ENCODE measurements around the gene IL17RC.
"Not testable (repeated sequence)": the region's sequence is repeated elsewhere in the genome, so short reads cannot be mapped to it uniquely, and the experiment has no call there.

The IL17RC gene, protein sequence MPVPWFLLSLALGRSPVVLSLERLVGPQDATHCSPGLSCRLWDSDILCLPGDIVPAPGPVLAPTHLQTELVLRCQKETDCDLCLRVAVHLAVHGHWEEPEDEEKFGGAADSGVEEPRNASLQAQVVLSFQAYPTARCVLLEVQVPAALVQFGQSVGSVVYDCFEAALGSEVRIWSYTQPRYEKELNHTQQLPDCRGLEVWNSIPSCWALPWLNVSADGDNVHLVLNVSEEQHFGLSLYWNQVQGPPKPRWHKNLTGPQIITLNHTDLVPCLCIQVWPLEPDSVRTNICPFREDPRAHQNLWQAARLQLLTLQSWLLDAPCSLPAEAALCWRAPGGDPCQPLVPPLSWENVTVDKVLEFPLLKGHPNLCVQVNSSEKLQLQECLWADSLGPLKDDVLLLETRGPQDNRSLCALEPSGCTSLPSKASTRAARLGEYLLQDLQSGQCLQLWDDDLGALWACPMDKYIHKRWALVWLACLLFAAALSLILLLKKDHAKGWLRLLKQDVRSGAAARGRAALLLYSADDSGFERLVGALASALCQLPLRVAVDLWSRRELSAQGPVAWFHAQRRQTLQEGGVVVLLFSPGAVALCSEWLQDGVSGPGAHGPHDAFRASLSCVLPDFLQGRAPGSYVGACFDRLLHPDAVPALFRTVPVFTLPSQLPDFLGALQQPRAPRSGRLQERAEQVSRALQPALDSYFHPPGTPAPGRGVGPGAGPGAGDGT

DNA sequence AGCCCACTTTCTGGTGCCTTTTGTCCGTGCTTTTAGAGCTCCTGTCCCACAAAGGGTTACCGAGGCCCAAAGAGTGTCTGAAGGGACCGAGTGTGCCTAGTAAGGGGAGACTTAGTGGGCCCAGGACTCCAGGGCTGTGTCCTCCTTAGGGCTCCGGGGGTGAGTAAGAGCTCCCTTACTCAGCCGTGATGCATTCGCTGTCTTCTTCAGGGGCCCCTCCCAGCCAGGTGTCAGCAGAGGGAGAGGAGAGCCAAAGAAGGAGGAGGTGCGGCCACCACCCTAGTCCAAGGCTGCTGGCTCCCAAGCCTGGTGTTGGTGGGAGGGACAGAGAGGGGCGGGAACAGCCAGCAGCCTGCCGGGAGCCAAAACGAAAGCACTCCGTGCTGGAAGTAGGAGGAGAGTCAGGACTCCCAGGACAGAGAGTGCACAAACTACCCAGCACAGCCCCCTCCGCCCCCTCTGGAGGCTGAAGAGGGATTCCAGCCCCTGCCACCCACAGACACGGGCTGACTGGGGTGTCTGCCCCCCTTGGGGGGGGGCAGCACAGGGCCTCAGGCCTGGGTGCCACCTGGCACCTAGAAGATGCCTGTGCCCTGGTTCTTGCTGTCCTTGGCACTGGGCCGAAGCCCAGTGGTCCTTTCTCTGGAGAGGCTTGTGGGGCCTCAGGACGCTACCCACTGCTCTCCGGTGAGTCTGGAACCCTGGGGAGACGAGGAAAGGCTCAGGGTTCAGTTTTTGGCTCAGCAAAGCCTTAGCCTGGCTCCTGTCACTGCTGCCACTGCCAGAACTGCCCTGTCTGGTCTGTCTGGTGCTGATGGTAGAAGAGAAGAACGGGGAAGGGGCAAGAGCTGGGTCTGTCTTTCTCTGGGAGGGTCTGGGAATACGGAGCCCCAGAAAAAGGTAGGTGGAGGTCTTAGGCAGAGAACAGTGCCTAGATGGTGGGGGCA lies at the start of gene IL17RC:
IL17RC (plus strand) TSS at position 365 of the 947 bp plus-strand sequence; CDS start at position 583, 218 bp downstream.
- DNase-seq: no peak

GRCh38 chr3:9867106-9867505 lies 49.8 kb upstream of the IL17RC start:
- no peak for DNase-seq

DNA sequence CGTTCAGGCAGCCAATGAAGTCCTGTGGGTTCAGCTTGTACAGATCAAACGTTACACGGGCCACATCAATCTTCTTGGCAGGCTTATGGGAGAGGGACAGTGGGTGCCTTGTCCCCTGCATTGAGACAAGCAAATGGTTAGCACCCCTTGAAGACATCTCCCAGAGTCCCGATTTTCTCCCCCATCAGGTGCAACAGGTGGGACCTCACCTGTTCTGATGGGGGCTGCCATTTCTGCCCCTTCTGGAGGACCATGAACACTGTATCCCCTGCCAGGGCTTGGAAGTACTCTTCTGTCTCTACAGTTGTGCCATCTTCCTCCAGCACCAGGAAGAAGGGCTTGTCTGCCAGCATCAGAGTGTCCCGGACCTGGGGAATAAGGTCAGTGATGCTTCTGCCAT lies 46.9 kb upstream of the IL17RC start:
- DNase-seq: no peak

DNA sequence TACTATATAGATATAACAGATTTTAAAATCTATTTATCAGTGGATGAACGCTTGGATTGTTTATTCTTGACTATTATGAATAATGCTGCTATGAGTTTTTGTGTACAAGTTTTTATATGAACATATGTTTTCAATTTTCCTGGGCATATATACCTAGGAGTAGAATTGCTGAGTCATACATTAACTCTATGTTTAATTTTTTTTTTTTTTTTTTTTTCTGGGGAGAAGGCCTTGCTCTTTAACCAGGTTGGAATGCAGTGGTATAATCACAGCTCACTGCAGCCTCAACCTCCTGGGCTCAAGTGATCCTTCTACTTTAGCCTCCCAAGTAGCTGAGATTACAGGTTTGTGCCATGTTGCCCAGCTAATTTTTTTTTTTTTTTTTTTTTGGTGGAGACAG lies 45.9 kb upstream of the IL17RC start:
- no peak for DNase-seq

DNA sequence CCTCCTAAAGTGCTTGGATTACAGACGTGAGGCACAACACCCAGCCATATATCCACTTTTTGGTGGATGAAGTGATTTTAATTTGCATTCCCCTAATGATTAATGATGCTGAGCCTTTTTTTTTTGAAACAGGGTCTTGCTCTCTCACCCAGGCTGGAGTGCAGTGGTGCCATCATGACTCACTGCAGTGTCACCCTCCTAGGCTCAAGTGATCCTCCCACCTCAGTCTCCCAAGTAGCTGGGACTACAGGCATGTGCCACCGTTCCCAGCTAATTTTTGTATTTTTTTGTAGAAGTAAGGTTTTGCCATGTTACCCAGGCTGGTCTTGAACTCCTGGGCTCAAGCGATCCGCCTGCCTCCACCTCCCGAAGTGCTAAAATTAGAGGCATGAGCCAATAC lies 44.8 kb upstream of the IL17RC start:
- not testable (repeated sequence) for DNase-seq

GRCh38 chr3:9875448-9875847 lies 41.5 kb upstream of the IL17RC start:
- no peak for DNase-seq

DNA sequence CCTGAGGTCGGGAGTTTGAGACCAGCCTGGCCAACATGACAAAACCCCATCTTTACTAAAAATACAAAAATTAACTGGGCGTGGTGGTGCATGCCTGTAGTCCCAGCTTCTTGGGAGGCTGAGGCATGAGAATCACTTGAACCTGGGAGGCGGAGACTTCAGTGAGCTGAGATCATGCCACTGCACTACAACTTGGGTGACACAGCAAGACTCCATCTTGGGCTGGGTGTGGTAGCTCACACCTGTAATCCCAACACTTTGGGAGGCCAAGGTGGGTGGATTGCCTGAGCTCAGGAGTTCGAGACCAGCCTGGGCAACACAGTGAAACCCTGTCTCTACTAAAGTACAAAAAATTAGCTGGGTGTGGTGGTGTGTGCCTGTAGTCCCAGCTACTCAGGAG lies 40.6 kb upstream of the IL17RC start:
- DNase-seq: not testable (repeated sequence)

- DNase-seq: no peak
Measured at GRCh38 chr3:9876991-9877390, 39.9 kb upstream of the IL17RC start.

GRCh38 chr3:9878700-9879099 lies 38.2 kb upstream of the IL17RC start:
- DNase-seq: no peak

GRCh38 chr3:9879830-9880549 lies 36.9 kb upstream of the IL17RC start, which contains the start of gene CIDEC:
CIDEC (minus strand) TSS chr3:9880253; CDS start chr3:9878486, 1,767 bp downstream.
- DNase-seq: no peak

GRCh38 chr3:9881441-9881840 lies 35.5 kb upstream of the IL17RC start:
- no peak for DNase-seq

GRCh38 chr3:9883706-9884554 lies 33.0 kb upstream of the IL17RC start:
- no peak for DNase-seq

DNA sequence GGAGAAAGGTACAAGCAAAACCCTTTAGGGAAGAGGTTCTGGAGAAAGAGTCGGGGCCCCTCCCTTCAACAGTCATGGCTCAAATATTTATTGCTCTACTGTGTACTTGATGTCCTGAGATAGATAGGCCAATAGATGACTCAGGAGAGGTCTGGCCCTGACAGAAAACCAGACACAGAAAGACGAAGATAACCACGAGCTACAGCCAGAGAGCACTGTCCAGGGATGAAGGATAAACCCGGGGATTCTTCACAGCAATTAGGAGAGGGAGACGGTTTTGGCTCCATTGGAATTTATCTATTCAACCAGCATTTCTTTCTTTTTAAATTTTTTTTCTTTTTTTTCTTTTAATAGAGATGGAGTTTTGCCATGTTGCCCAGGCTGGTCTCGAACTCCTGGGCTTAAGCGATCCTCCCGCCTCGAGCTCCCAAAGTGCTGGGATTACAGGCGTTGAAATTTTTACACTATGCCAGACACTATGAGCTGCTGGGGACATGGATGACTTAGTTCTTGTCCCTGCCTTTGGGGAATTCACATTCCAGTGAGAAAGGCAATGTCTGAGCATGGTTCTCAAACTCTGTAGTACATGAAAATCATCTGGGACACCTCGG lies 32.2 kb upstream of the IL17RC start:
- no peak for DNase-seq

GRCh38 chr3:9886328-9886727 lies 30.6 kb upstream of the IL17RC start:
- no peak for DNase-seq

- no peak for DNase-seq
Measured at GRCh38 chr3:9887480-9887879, 29.4 kb upstream of the IL17RC start.

DNA sequence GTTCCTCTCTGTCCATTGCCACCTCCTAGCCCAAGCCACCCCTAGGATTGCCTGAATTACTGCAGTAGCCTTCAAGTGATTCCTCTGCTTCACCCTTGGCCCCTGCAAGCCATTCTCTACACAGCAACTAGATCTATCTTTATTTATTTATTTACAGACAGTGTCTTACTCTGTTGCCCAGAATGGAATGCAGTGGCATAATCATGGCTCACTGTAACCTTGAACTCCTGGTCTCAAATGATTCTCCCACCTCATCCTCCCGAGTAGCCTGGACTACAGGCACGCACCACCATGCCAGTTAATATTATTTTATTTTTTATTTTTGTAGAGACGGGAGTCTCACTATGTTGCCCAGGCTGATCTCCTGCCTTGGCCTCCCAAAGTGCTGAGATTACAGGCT lies 28.4 kb upstream of the IL17RC start:
- DNase-seq: no peak

GRCh38 chr3:9889405-9889804 lies 27.5 kb upstream of the IL17RC start:
- DNase-seq: no peak

DNA sequence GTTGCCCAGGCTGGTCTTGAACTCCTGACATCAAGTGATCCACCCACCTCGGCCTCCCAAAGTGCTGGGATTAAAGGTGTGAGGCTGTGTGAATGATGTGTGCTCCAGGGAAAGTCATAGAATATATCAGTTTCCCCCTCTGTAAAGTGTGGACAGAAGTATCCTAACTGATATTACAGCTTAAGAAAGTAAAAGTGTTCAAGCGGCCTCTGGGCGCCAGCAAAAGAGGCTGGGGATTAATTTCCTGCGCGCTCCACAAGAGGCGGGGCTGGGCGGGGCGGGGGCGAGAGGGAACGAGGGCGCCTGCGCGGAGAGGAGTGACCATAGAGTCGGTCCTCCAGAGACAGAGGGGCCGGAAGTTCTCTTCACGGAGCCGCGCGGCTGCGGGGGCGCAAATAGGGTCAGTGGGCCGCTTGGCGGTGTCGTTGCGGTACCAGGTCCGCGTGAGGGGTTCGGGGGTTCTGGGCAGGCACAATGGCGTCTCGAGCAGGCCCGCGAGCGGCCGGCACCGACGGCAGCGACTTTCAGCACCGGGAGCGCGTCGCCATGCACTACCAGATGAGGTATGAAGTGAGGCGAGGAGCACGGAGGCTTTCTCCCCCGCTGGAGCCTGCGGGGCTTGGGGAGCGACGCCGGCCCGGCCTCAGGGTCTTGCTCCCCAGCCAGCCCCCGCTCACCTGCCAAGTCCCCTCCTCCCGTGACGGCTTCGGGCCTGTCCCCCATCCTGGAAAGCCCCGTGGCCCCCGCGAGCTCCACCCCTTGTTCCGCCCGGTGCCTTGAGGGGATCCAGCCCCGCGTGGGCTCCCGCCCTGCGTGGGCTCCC lies 26.4 kb upstream of the IL17RC start, which contains the start of gene JAGN1:
JAGN1 (plus strand) TSS at position 362 of the 823 bp plus-strand sequence; CDS start at position 475, 113 bp downstream.
- peak; percentile 79 for DNase-seq

- DNase-seq: no peak
Measured at GRCh38 chr3:9891072-9891622, 25.8 kb upstream of the IL17RC start.

Data from GDM1 (cell line).